Mesenchymal stem cell (in vitro differentiated cells and primary cell): Measurements from ENCODE around the gene LIG1.

ENCODE experiments used
- DNase-seq: peaks from one replicate; pipeline ENCODE4 v3.0.0-alpha.2; 2013
- H2AFZ ChIP-seq: one replicate; pipeline ENCODE4 v1.6.1; 2013; ENCODE audit warnings: low read depth, mild to moderate bottlenecking, control low read depth, inconsistent platforms, low read length, moderate library complexity
- H2AK5ac ChIP-seq: 2 replicates; pipeline ENCODE4 v1.6.1; 2013; ENCODE audit warnings: low read length, moderate library complexity, mild to moderate bottlenecking, inconsistent platforms; ENCODE audit not compliant: severe bottlenecking
- H2BK120ac ChIP-seq: one replicate; pipeline ENCODE4 v1.6.1; 2013; ENCODE audit warnings: low read depth, mild to moderate bottlenecking, inconsistent platforms, low read length, moderate library complexity
- H2BK12ac ChIP-seq, 2 experiments: one replicate each; pipeline ENCODE4 v1.6.1; 2013; ENCODE audit warnings: inconsistent platforms in 2 of 2, low read length in 2 of 2, mild to moderate bottlenecking in 2 of 2, moderate library complexity in 2 of 2, control low read depth in 1 of 2
- H2BK15ac ChIP-seq: one replicate; pipeline ENCODE4 v1.6.1; 2013; ENCODE audit warnings: mild to moderate bottlenecking, low read depth, inconsistent platforms; ENCODE audit not compliant: poor library complexity, severe bottlenecking
- H2BK5ac ChIP-seq: 2 replicates; pipeline ENCODE4 v1.6.1; 2013; ENCODE audit warnings: low read depth, mild to moderate bottlenecking, low read length, control low read depth, inconsistent platforms; ENCODE audit not compliant: poor library complexity, severe bottlenecking
- H3K14ac ChIP-seq, 2 experiments: one replicate each; pipeline ENCODE4 v1.6.1; 2013; ENCODE audit warnings: inconsistent platforms in 2 of 2, low read length in 2 of 2, control low read depth in 1 of 2, mild to moderate bottlenecking in 1 of 2, moderate library complexity in 1 of 2
- H3K18ac ChIP-seq, 2 experiments: one replicate each; pipeline ENCODE4 v1.6.1; 2013; ENCODE audit warnings: inconsistent platforms in 2 of 2, low read length in 2 of 2, control low read depth in 1 of 2, low read depth in 1 of 2, mild to moderate bottlenecking in 1 of 2
- H3K23ac ChIP-seq, 2 experiments: one replicate each; pipeline ENCODE4 v1.6.1; 2013; ENCODE audit warnings: inconsistent platforms in 2 of 2, low read length in 2 of 2, mild to moderate bottlenecking in 2 of 2, moderate library complexity in 2 of 2, control low read depth in 1 of 2
- H3K27ac ChIP-seq: 2 replicates; pipeline ENCODE4 v1.5.1; 2013; ENCODE audit warnings: mild to moderate bottlenecking, moderate library complexity, low read length, control low read depth, inconsistent platforms; ENCODE audit not compliant: poor library complexity, severe bottlenecking
- H3K27me3 ChIP-seq, 2 experiments: 2 replicates each; pipeline versions ENCODE4 v1.6.1 to v1.7.0; 2013; ENCODE audit warnings: low read length in 2 of 2, mild to moderate bottlenecking in 2 of 2, moderate library complexity in 2 of 2, control low read depth in 1 of 2, inconsistent platforms in 1 of 2; ENCODE audit not compliant: control insufficient read depth in 1 of 2, insufficient read depth in 1 of 2
- H3K36me3 ChIP-seq, 2 experiments: 2 replicates each; pipeline versions ENCODE4 v1.6.1 to v1.7.0; 2013; ENCODE audit warnings: low read length in 2 of 2, control low read depth in 1 of 2, inconsistent platforms in 1 of 2, low read depth in 1 of 2, mild to moderate bottlenecking in 1 of 2; ENCODE audit not compliant: insufficient read depth in 2 of 2, control insufficient read depth in 1 of 2
- H3K4ac ChIP-seq, 2 experiments: one replicate each; pipeline ENCODE4 v1.6.1; 2013; ENCODE audit warnings: inconsistent platforms in 2 of 2, low read length in 2 of 2, mild to moderate bottlenecking in 2 of 2, moderate library complexity in 2 of 2, control low read depth in 1 of 2, low read depth in 1 of 2
- H3K4me1 ChIP-seq: 2 replicates; pipeline ENCODE4 v1.6.1; 2013; ENCODE audit warnings: low read depth, low read length, control low read depth; ENCODE audit not compliant: control insufficient read depth, insufficient read depth
- H3K4me2 ChIP-seq: 2 replicates; pipeline ENCODE4 v1.6.1; 2013; ENCODE audit warnings: low read length, mild to moderate bottlenecking, inconsistent platforms; ENCODE audit not compliant: poor library complexity, severe bottlenecking
- H3K4me3 ChIP-seq, 2 experiments: 2 replicates each; pipeline versions ENCODE4 v1.5.1 to v1.7.0; 2013; ENCODE audit warnings: low read length in 2 of 2, mild to moderate bottlenecking in 2 of 2, control low read depth in 1 of 2, low read depth in 1 of 2; ENCODE audit not compliant: insufficient read depth in 1 of 2
- H3K79me1 ChIP-seq: replicated peaks from 2 replicates; pipeline ENCODE4 v1.6.1; 2013; ENCODE audit warnings: mild to moderate bottlenecking, control low read depth, low read length, inconsistent platforms; ENCODE audit not compliant: poor library complexity, severe bottlenecking
- H3K9ac ChIP-seq: 2 replicates; pipeline ENCODE4 v1.7.0; 2013; ENCODE audit warnings: mild to moderate bottlenecking, low read length, moderate library complexity
- H3K9me3 ChIP-seq: 2 replicates; pipeline ENCODE4 v1.7.0; 2013; ENCODE audit warnings: mild to moderate bottlenecking, low read length; ENCODE audit not compliant: control insufficient read depth
- H4K8ac ChIP-seq: one replicate; pipeline ENCODE4 v1.6.1; 2013; ENCODE audit warnings: inconsistent platforms, mild to moderate bottlenecking, low read length, moderate library complexity
- H4K91ac ChIP-seq: one replicate; pipeline ENCODE4 v1.6.1; 2013; ENCODE audit warnings: mild to moderate bottlenecking, low read length, inconsistent platforms
- WGBS: methylation state at CpG from one replicate; pipeline ENCODE4 v1.1.7; 2013; ENCODE audit warnings: mixed read lengths; 5-methylcytosine and 5-hydroxymethylcytosine counted together

LIG1 gene

GRCh38 chr19:48111280-48111679 lies 58.9 kb downstream of the LIG1 start:
- H2BK120ac ChIP-seq = no peak overlapping the region
- peak overlapping the region in 1 of 2 experiments; percentile 83 for H3K4me3 ChIP-seq
- DNase-seq = no peak
- no peak overlapping the region for H2AFZ ChIP-seq
- H3K27ac ChIP-seq = no peak overlapping the region
- peaks cover 18% of the 10 kb centered on the region for H3K4me1 ChIP-seq
- WGBS = 90% methylated on average over 6 of the region's 7 CpGs
- no peak overlapping the region for H3K18ac ChIP-seq
- no peak overlapping the region for H4K91ac ChIP-seq
- no peak overlapping the region for H4K8ac ChIP-seq
- peaks cover 0 to 12% of the 10 kb centered on the region in 2 experiments for H3K36me3 ChIP-seq
- H3K23ac ChIP-seq = no peak overlapping the region
- no peak overlapping the region for H2AK5ac ChIP-seq
- no peak overlapping the region for H3K4ac ChIP-seq
- peaks cover 0 to 4% of the 10 kb centered on the region in 2 experiments for H3K27me3 ChIP-seq
- no peak overlapping the region for H3K4me2 ChIP-seq
- H2BK5ac ChIP-seq = no peak overlapping the region
- H3K9me3 ChIP-seq = no peaks in the 10 kb centered on the region
- H2BK15ac ChIP-seq = no peak overlapping the region
- H3K79me1 ChIP-seq = no peaks in the 10 kb centered on the region
- H2BK12ac ChIP-seq = no peak overlapping the region
- no peak overlapping the region for H3K14ac ChIP-seq
- H3K9ac ChIP-seq = peak overlapping the region; percentile 96

- peak; percentile 95 for DNase-seq
- peak within 1 kb of the TSS in 1 of 2 experiments; percentile 24 for H3K4ac ChIP-seq
- no peaks in the 10 kb centered on the region for H3K79me1 ChIP-seq
- H2AK5ac ChIP-seq = no peak within 1 kb of the TSS
- peak within 1 kb of the TSS; percentile 19 for H2AFZ ChIP-seq
- peak within 1 kb of the TSS; percentile 93 for H3K27ac ChIP-seq
- H3K36me3 ChIP-seq = peaks cover 0 to 6% of the 10 kb centered on the region in 2 experiments
- peaks cover 18% of the 10 kb centered on the region for H3K4me1 ChIP-seq
- no peak within 1 kb of the TSS for H3K23ac ChIP-seq
- H4K8ac ChIP-seq = peak within 1 kb of the TSS; percentile 88
- peak within 1 kb of the TSS; percentile 59 for H3K4me2 ChIP-seq
- H3K14ac ChIP-seq = no peak within 1 kb of the TSS
- H2BK15ac ChIP-seq = peak within 1 kb of the TSS; percentile 71
- peak within 1 kb of the TSS; percentile 78 to 83 for H3K18ac ChIP-seq
- no peak within 1 kb of the TSS for H2BK12ac ChIP-seq
- WGBS = 15% methylated on average over 25 of the region's 27 CpGs
- H3K9me3 ChIP-seq = no peaks in the 10 kb centered on the region
- H2BK120ac ChIP-seq = no peak within 1 kb of the TSS
- peak within 1 kb of the TSS; percentile 49 to 83 for H3K4me3 ChIP-seq
- peak within 1 kb of the TSS; percentile 96 for H3K9ac ChIP-seq
- H4K91ac ChIP-seq = peak within 1 kb of the TSS; percentile 65
- H3K27me3 ChIP-seq = peaks cover 0 to 8% of the 10 kb centered on the region in 2 experiments
- peak within 1 kb of the TSS; percentile 22 for H2BK5ac ChIP-seq
Measured at GRCh38 chr19:48110350-48110966, 59.7 kb downstream of the LIG1 start, which contains the start of gene PLA2G4C. Gene PLA2G4C (minus strand): TSS chr19:48110817. CDS start chr19:48106529, 4,288 bp downstream.

- H3K4me3 ChIP-seq = no peak overlapping the region
- no peak overlapping the region for H2BK12ac ChIP-seq
- H3K27ac ChIP-seq = no peak overlapping the region
- no peak overlapping the region for H2BK120ac ChIP-seq
- no peak for DNase-seq
- H3K18ac ChIP-seq = no peak overlapping the region
- no peak overlapping the region for H2BK15ac ChIP-seq
- H2BK5ac ChIP-seq = no peak overlapping the region
- H3K4me1 ChIP-seq = peaks cover 18% of the 10 kb centered on the region
- H3K36me3 ChIP-seq = no peaks in the 10 kb centered on the region
- H3K23ac ChIP-seq = no peak overlapping the region
- no peak overlapping the region for H4K8ac ChIP-seq
- no peak overlapping the region for H3K9ac ChIP-seq
- H2AK5ac ChIP-seq = no peak overlapping the region
- no peak overlapping the region for H3K4me2 ChIP-seq
- no peaks in the 10 kb centered on the region for H3K79me1 ChIP-seq
- no peaks in the 10 kb centered on the region for H3K9me3 ChIP-seq
- no peak overlapping the region for H3K14ac ChIP-seq
- H4K91ac ChIP-seq = no peak overlapping the region
- WGBS = 86% methylated on average over 15 of the region's 15 CpGs
- H3K4ac ChIP-seq = no peak overlapping the region
- no peak overlapping the region for H2AFZ ChIP-seq
- H3K27me3 ChIP-seq = peaks cover 4 to 12% of the 10 kb centered on the region in 2 experiments
Measured at GRCh38 chr19:48108997-48109782, 61.0 kb downstream of the LIG1 start.

- no peaks in the 10 kb centered on the region for H3K79me1 ChIP-seq
- H3K4me2 ChIP-seq = no peak overlapping the region
- peaks cover 4 to 26% of the 10 kb centered on the region in 2 experiments for H3K27me3 ChIP-seq
- no peak overlapping the region for H2BK120ac ChIP-seq
- no peak overlapping the region for H3K4me3 ChIP-seq
- H4K8ac ChIP-seq = no peak overlapping the region
- H3K14ac ChIP-seq = no peak overlapping the region
- no peak overlapping the region for H2AK5ac ChIP-seq
- H2BK12ac ChIP-seq = no peak overlapping the region
- no peaks in the 10 kb centered on the region for H3K9me3 ChIP-seq
- no peak overlapping the region for H2AFZ ChIP-seq
- H3K27ac ChIP-seq = no peak overlapping the region
- H3K4ac ChIP-seq = no peak overlapping the region
- H3K23ac ChIP-seq = no peak overlapping the region
- no peak overlapping the region for H2BK15ac ChIP-seq
- H3K36me3 ChIP-seq = no peaks in the 10 kb centered on the region
- WGBS = 90% methylated on average over 5 of the region's 5 CpGs
- H3K9ac ChIP-seq = no peak overlapping the region
- peaks cover 4% of the 10 kb centered on the region for H3K4me1 ChIP-seq
- no peak overlapping the region for H4K91ac ChIP-seq
- no peak overlapping the region for H2BK5ac ChIP-seq
- DNase-seq = no peak
- no peak overlapping the region for H3K18ac ChIP-seq
Measured at GRCh38 chr19:48103922-48104321, 66.2 kb downstream of the LIG1 start.
